ENCODE results near the gene ATP11A. TPM values are rescaled to one million over a fixed set of nuclear protein-coding genes. Genes with fewer than 3 reads are reported as not detected.

The ATP11A gene
- total and polyA plus RNA-seq, 10 of the 15 experiments (the other 5 are each of a cell fraction or from before 2014, with no cell fraction given) = 1.4 to 69.6 (median 14.4) TPM

DNA sequence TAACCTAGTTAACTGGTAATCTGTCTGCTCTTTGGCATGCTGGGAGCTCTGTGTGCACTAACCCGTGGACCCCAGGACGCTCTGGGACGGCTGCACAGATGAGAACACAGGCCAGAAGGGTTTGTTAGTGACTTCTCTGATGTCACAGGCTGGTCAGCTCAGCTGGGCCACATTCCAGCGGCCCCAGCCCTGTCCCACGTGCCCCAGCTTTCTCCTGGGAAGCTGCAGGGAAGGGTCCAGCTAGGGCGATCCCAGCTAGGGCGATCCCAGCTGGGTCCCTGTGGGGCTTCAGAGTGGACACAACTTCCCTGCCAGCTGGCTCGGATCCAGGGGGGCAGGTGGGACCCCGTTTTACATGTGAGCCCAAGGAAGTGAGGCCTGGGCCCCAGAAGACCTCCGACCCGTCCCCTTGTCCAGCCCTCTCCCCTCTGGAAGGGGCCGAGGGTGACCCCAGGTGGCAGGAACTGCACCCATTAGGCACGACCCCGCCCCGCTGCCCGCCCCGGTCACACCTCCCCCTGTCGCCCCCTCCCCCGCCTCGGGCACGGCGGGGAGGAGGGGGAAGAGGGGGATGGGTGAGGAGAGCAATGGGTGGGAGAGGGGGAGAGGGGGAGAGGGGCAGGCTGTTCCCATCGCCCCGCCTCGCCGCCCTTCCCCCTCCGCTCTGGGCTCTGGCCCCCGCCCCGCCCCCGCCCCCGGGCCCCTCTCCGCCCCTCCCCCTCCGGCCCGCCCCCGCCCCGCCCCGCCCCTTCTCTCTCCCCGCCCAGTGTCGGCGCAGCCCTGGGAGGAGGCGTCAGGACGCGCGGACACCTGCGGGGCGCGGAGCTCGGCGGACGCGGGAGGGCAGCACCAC is 204.0 kb downstream of the ATP11A start:
- WGBS (ENCODE audit: insufficient coverage, insufficient replicate concordance, low lambda C conversion rate, missing lambda C conversion rate) = 27% methylated on average over 11 of the region's 51 CpGs
- Histone ChIP-seq H3K9me3 (replicated peaks; ENCODE audit: control insufficient read depth, insufficient read depth, low read length) (no peaks in the 10 kb centered on the region), H4K20me1 (ENCODE audit: control insufficient read depth, insufficient read depth) (no peaks in the 10 kb centered on the region), H3K9ac (ENCODE audit: control insufficient read depth, insufficient read depth, low read length) (no peak overlapping the region), H3K4me2 (ENCODE audit: control insufficient read depth, insufficient read depth) (no peak overlapping the region), H3K79me2 (ENCODE audit: control insufficient read depth, insufficient read depth, low read length) (no peaks in the 10 kb centered on the region), H3K36me3 (ENCODE audit: control insufficient read depth in 2 of 2, insufficient read depth in 2 of 2, low read length in 1 of 2) (no peaks in the 10 kb centered on the region), H3K4me3 (no peak overlapping the region), H3K27me3 (replicated peaks in 1 of 2; ENCODE audit: control insufficient read depth in 2 of 2, insufficient read depth in 2 of 2, low read length in 1 of 2) (peaks cover 0 to 3% of the 10 kb centered on the region in 2 experiments; a peak in 3 of 4 replicates), H3K27ac (ENCODE audit: control insufficient read depth, insufficient read depth) (no peak overlapping the region), H2AFZ (ENCODE audit: control insufficient read depth, low read depth, low read length) (no peak overlapping the region), H3K4me1 (ENCODE audit: control insufficient read depth, insufficient read depth, low read length) (no peaks in the 10 kb centered on the region)
- ChIA-PET CTCF (interaction anchor here (0.6 to 0.9 kb wide), 3 partner anchors 43 to 253 kb away, joined by 3 read pairs; no protein-coding TSS in a partner anchor), POLR2A (no interaction called here), RAD21 (ENCODE audit: unreplicated experiment) (interaction anchor here (0.6 to 1.3 kb wide), 2 partner anchors 20 to 112 kb away, joined by 3 read pairs; no protein-coding TSS in a partner anchor), SMC1A (ENCODE audit: uncharacterized antibody, unreplicated experiment) (interaction anchor here (1.0 to 1.1 kb wide), 2 partner anchors 13 to 19 kb away, joined by 3 read pairs; no protein-coding TSS in a partner anchor)
- no TSS peak for BruUV-seq (replicated peaks)
- intact Hi-C loops (cut with micrococcal nuclease; ENCODE audit: unreplicated experiment) (no loop called here), in situ Hi-C loops (cut with MboI) (no loop called here)
- peak; percentile 67 for ATAC-seq
- FAIRE-seq = no peak
- TF ChIP-seq CREB1 (IDR thresholded peaks at IDR 0.05; ENCODE audit: low read depth) (no peak), POLR2AphosphoS5 (IDR thresholded peaks at IDR 0.05; ENCODE audit: low read length) (no peak)
- DNase-seq (ENCODE audit: low read depth, low spot score) = no peak

DNA sequence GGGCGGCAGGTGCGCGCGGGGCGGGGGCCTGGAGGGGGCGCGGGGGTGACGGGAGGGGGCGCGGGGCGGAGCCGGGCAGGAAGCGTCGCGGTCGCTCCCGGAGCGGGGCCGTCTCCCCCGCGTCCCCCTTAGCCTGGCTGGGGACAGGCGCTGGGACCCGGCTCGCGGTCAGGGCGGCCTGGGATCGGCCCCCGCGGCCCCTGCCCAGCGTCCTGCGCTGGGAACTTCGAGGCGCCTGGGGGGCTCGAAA is 204.5 kb downstream of the ATP11A start:
- no peaks in the 10 kb centered on the region for H3K9me3 ChIP-seq (replicated peaks; ENCODE audit: control insufficient read depth, insufficient read depth, low read length)
- ChIA-PET SMC1A (ENCODE audit: uncharacterized antibody, unreplicated experiment) (no interaction called here), CTCF (no interaction called here), RAD21 (ENCODE audit: unreplicated experiment) (interaction anchor here (1.3 kb wide), 1 partner anchor 20 kb away, joined by 3 read pairs; no protein-coding TSS in a partner anchor), POLR2A (no interaction called here)
- in situ Hi-C loops (cut with MboI) (no loop called here), intact Hi-C loops (cut with micrococcal nuclease; ENCODE audit: unreplicated experiment) (no loop called here)
- H2AFZ ChIP-seq (ENCODE audit: control insufficient read depth, low read depth, low read length) = no peak overlapping the region
- no peak overlapping the region for H3K4me3 ChIP-seq
- H3K9ac ChIP-seq (ENCODE audit: control insufficient read depth, insufficient read depth, low read length) = no peak overlapping the region
- H3K4me2 ChIP-seq (ENCODE audit: control insufficient read depth, insufficient read depth) = peak overlapping the region; percentile 48; the same call in 1 of the 2 replicates
- no TSS peak for BruUV-seq (replicated peaks)
- H3K4me1 ChIP-seq (ENCODE audit: control insufficient read depth, insufficient read depth, low read length) = no peaks in the 10 kb centered on the region
- no peaks in the 10 kb centered on the region for H3K36me3 ChIP-seq (ENCODE audit: control insufficient read depth in 2 of 2, insufficient read depth in 2 of 2, low read length in 1 of 2)
- no peak for TF ChIP-seq CBX3 (IDR thresholded peaks at IDR 0.05; ENCODE audit: borderline replicate concordance, low read depth)
- TF ChIP-seq SUZ12 (IDR thresholded peaks at IDR 0.05; ENCODE audit: unreplicated experiment) = peak; percentile 60
- TF ChIP-seq, protein P1, sequence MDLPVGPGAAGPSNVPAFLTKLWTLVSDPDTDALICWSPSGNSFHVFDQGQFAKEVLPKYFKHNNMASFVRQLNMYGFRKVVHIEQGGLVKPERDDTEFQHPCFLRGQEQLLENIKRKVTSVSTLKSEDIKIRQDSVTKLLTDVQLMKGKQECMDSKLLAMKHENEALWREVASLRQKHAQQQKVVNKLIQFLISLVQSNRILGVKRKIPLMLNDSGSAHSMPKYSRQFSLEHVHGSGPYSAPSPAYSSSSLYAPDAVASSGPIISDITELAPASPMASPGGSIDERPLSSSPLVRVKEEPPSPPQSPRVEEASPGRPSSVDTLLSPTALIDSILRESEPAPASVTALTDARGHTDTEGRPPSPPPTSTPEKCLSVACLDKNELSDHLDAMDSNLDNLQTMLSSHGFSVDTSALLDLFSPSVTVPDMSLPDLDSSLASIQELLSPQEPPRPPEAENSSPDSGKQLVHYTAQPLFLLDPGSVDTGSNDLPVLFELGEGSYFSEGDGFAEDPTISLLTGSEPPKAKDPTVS (IDR thresholded peaks at IDR 0.05; ENCODE audit: low read depth, low read length) = no peak
- no peak overlapping the region for H3K27ac ChIP-seq (ENCODE audit: control insufficient read depth, insufficient read depth)
- DNase-seq (ENCODE audit: low read depth, low spot score) = no peak
- no peak for ATAC-seq
- no peak for FAIRE-seq
- peaks cover 0 to 3% of the 10 kb centered on the region in 2 experiments; a peak in 3 of 4 replicates for H3K27me3 ChIP-seq (replicated peaks in 1 of 2; ENCODE audit: control insufficient read depth in 2 of 2, insufficient read depth in 2 of 2, low read length in 1 of 2)
- H4K20me1 ChIP-seq (ENCODE audit: control insufficient read depth, insufficient read depth) = no peaks in the 10 kb centered on the region
- no peaks in the 10 kb centered on the region for H3K79me2 ChIP-seq (ENCODE audit: control insufficient read depth, insufficient read depth, low read length)
- 4% methylated on average over 20 of the region's 34 CpGs for WGBS (ENCODE audit: insufficient coverage, insufficient replicate concordance, low lambda C conversion rate, missing lambda C conversion rate)

All from GM12878 (cell line).